Activated effector memory CD4-positive, alpha-beta T cell treated with anti-CD3 and anti-CD28 coated beads, Interleukin-2, amount 50 U/mL, for 16 hours (primary cell): Measurements from ENCODE around the gene CCDC32.

Experiments
- DNase-seq: peaks from one replicate; pipeline ENCODE4 v3.0.0-alpha.2; 2020

CCDC32 gene

GRCh38 chr15:40565333-40566238 lies 744 bp upstream of the CCDC32 start:
- no peak for DNase-seq

GRCh38 chr15:40563426-40563825 lies 1.4 kb downstream of the CCDC32 start:
- no peak for DNase-seq

- no peak for DNase-seq
These were observed 2.2 kb downstream of the CCDC32 start for GRCh38 chr15:40562691-40563090.

GRCh38 chr15:40558952-40559742 lies 5.7 kb downstream of the CCDC32 start:
- DNase-seq: no peak

- no peak for DNase-seq
These were observed 9.0 kb downstream of the CCDC32 start for GRCh38 chr15:40555876-40556275.

GRCh38 chr15:40554161-40554525 lies 10.7 kb downstream of the CCDC32 start:
- no peak for DNase-seq

- no peak for DNase-seq
These were observed 14.4 kb downstream of the CCDC32 start for GRCh38 chr15:40550341-40551037.

GRCh38 chr15:40549894-40550293 lies 14.9 kb downstream of the CCDC32 start:
- no peak for DNase-seq

- no peak for DNase-seq
These were observed 16.2 kb downstream of the CCDC32 start for GRCh38 chr15:40548610-40549009.

GRCh38 chr15:40545457-40545856 lies 19.4 kb downstream of the CCDC32 start:
- DNase-seq: no peak

- DNase-seq: no peak
These were observed 21.1 kb downstream of the CCDC32 start for GRCh38 chr15:40543631-40544294.

GRCh38 chr15:40543082-40543481 lies 21.8 kb downstream of the CCDC32 start:
- no peak for DNase-seq

- no peak for DNase-seq
These were observed 25.9 kb downstream of the CCDC32 start for GRCh38 chr15:40538976-40539375.

- DNase-seq: no peak
These were observed 28.3 kb downstream of the CCDC32 start for GRCh38 chr15:40536501-40536900.

- DNase-seq: no peak
These were observed 30.5 kb downstream of the CCDC32 start for GRCh38 chr15:40534371-40534770.

GRCh38 chr15:40533763-40534364 lies 31.0 kb downstream of the CCDC32 start:
- DNase-seq: no peak

GRCh38 chr15:40528801-40529200 lies 36.0 kb downstream of the CCDC32 start:
- DNase-seq: no peak

- DNase-seq: no peak
These were observed 39.0 kb downstream of the CCDC32 start for GRCh38 chr15:40525855-40526254.

GRCh38 chr15:40523611-40524010 lies 41.2 kb downstream of the CCDC32 start:
- no peak for DNase-seq

GRCh38 chr15:40516322-40516721 lies 48.5 kb downstream of the CCDC32 start:
- DNase-seq: no peak

- DNase-seq: no peak
These were observed 51.2 kb downstream of the CCDC32 start for GRCh38 chr15:40513609-40514008.

GRCh38 chr15:40512440-40512839 lies 52.4 kb downstream of the CCDC32 start:
- no peak for DNase-seq
